ENCODE data around the gene SLC18B1. TPM values are rescaled to one million over a fixed set of nuclear protein-coding genes. Genes with fewer than 3 reads are reported as not detected.

Gene SLC18B1
- total RNA-seq, 2 donors from 2014 or later, result 5.4 to 7.7 TPM

- 55% methylated on average over 4 of the region's 4 CpGs for WGBS
- no peaks in the 10 kb centered on the region for H3K27me3 ChIP-seq (replicated peaks; ENCODE audit: insufficient read depth)
- peaks cover 13% of the 10 kb centered on the region for H3K4me1 ChIP-seq (replicated peaks)
- intact Hi-C loops (cut with DNase I), result loop anchor here (10.0 kb wide), 1 partner anchor 1078 kb away; no protein-coding TSS in a partner anchor
- no peak for DNase-seq (ENCODE audit: low spot score)
- H3K36me3 ChIP-seq, result no peaks in the 10 kb centered on the region
- no peaks in the 10 kb centered on the region for H3K9me3 ChIP-seq
- no peak overlapping the region for H3K27ac ChIP-seq
- H3K4me3 ChIP-seq, result no peak overlapping the region
- TF ChIP-seq CTCF (IDR thresholded peaks at IDR 0.05) (no peak), POLR2AphosphoS5 (IDR thresholded peaks at IDR 0.05) (no peak), POLR2A (IDR thresholded peaks at IDR 0.05) (no peak)
Observed at GRCh38 chr6:132816660-132817059, 18.2 kb upstream of the SLC18B1 start.

- Histone ChIP-seq H3K27ac (peak overlapping the region; percentile 64 to 89), H3K4me3 (peak overlapping the region; percentile 72 to 77), H3K27me3 (replicated peaks; ENCODE audit: insufficient read depth) (no peaks in the 10 kb centered on the region), H3K36me3 (no peaks in the 10 kb centered on the region), H3K9me3 (no peaks in the 10 kb centered on the region), H3K4me1 (replicated peaks) (peaks cover 13% of the 10 kb centered on the region)
- 1% methylated on average over 27 of the region's 27 CpGs for WGBS
- no peak for DNase-seq (ENCODE audit: low spot score)
- intact Hi-C loops (cut with DNase I), result loop anchor here (10.0 kb wide), 1 partner anchor 1080 kb away; no protein-coding TSS in a partner anchor
- TF ChIP-seq POLR2A (IDR thresholded peaks at IDR 0.05) (no peak), POLR2AphosphoS5 (IDR thresholded peaks at IDR 0.05) (no peak), CTCF (IDR thresholded peaks at IDR 0.05) (no peak)
Observed at GRCh38 chr6:132814716-132815570, 16.5 kb upstream of the SLC18B1 start.

GRCh38 chr6:132813173-132813856 is 14.9 kb upstream of the SLC18B1 start:
- TF ChIP-seq POLR2A (IDR thresholded peaks at IDR 0.05) (no peak), CTCF (IDR thresholded peaks at IDR 0.05) (no peak)
- Histone ChIP-seq H3K4me3 (peak overlapping the region; percentile 72 to 77), H3K4me1 (replicated peaks) (peaks cover 13% of the 10 kb centered on the region), H3K27me3 (replicated peaks; ENCODE audit: insufficient read depth) (no peaks in the 10 kb centered on the region), H3K9me3 (no peaks in the 10 kb centered on the region), H3K27ac (peak overlapping the region; percentile 88 to 89), H3K36me3 (no peaks in the 10 kb centered on the region)
- peak; percentile 25 for DNase-seq (ENCODE audit: low spot score)
- WGBS, result under 1% methylated on average over 27 of the region's 27 CpGs
- intact Hi-C loops (cut with DNase I), result loop anchor here (10.0 kb wide), 1 partner anchor 1081 kb away; no protein-coding TSS in a partner anchor

DNA sequence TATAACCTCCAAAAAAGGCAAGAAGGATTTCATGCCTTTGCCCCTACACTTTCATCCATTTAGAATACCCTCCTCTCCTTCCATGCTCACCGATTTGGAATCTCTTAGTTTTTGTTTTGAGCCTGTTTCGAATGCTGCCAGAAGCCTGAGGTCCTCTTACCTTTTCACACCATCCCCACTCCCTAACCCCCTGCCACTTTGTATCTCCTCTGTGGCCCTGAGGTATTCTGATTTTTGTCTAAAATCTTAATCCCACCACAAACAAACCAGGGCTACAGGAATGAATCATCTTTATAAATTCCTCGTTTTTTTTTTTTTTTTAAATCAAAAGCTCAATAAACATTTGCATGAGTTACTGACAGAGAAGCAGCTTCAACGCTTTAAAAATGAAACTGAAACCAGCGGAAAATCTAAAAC is 14.3 kb upstream of the SLC18B1 start:
- WGBS, result 2% methylated on average over 5 of the region's 5 CpGs
- no peak for TF ChIP-seq POLR2AphosphoS5 (IDR thresholded peaks at IDR 0.05)
- TF ChIP-seq CTCF (IDR thresholded peaks at IDR 0.05), result no peak
- no peak for TF ChIP-seq POLR2A (IDR thresholded peaks at IDR 0.05)
- intact Hi-C loops (cut with DNase I), result loop anchor here (10.0 kb wide), 1 partner anchor 1082 kb away; no protein-coding TSS in a partner anchor

More for the DNA sequence above, 14.3 kb upstream of the SLC18B1 start:
- no peak for DNase-seq (ENCODE audit: low spot score)
- Histone ChIP-seq H3K27me3 (replicated peaks; ENCODE audit: insufficient read depth) (no peaks in the 10 kb centered on the region), H3K36me3 (no peaks in the 10 kb centered on the region), H3K27ac (peak overlapping the region; percentile 88 to 89), H3K4me1 (replicated peaks) (peaks cover 13% of the 10 kb centered on the region), H3K9me3 (no peaks in the 10 kb centered on the region), H3K4me3 (peak overlapping the region; percentile 72 to 77)

Data from prostate gland (tissue), 2 donors.